Left forelimb (tissue), 1 donor: Measurements from ENCODE around the gene FAM210B.
"Not testable (repeated sequence)": the region's sequence is repeated elsewhere in the genome, so short reads cannot be mapped to it uniquely, and the experiment has no call there.

Source experiments
- DNase-seq: peaks from one replicate; pipeline ENCODE4 v3.0.0-alpha.2; 2018; ENCODE audit warnings: low spot score

Gene FAM210B

GRCh38 chr20:56392881-56393482 is 34.2 kb downstream of the FAM210B start:
- DNase-seq, result no peak

- no peak for DNase-seq
Measured at GRCh38 chr20:56393653-56394052, 34.9 kb downstream of the FAM210B start.

- no peak for DNase-seq
Measured at GRCh38 chr20:56395166-56395565, 36.4 kb downstream of the FAM210B start.

- no peak for DNase-seq
Measured at GRCh38 chr20:56400001-56400640, 41.3 kb downstream of the FAM210B start.

- DNase-seq, result no peak
Measured at GRCh38 chr20:56403465-56403864, 44.7 kb downstream of the FAM210B start.

- DNase-seq, result not testable (repeated sequence)
Measured at GRCh38 chr20:56405356-56405755, 46.6 kb downstream of the FAM210B start.

GRCh38 chr20:56406910-56407309 is 48.1 kb downstream of the FAM210B start:
- no peak for DNase-seq

GRCh38 chr20:56409521-56409920 is 50.7 kb downstream of the FAM210B start:
- no peak for DNase-seq

GRCh38 chr20:56409956-56410355 is 51.2 kb downstream of the FAM210B start:
- DNase-seq, result no peak

- DNase-seq, result not testable (repeated sequence)
Measured at GRCh38 chr20:56411287-56411686, 52.5 kb downstream of the FAM210B start.

- DNase-seq, result no peak
Measured at GRCh38 chr20:56411759-56412472, 53.1 kb downstream of the FAM210B start, which contains the start of gene CASS4. Gene CASS4, plus strand, starts transcription at chr20:56412260. Its CDS starts 199 bp downstream, at chr20:56412459.

GRCh38 chr20:56412473-56412790 is 53.7 kb downstream of the FAM210B start:
- no peak for DNase-seq

- DNase-seq, result no peak
Measured at GRCh38 chr20:56412949-56413348, 54.2 kb downstream of the FAM210B start.

GRCh38 chr20:56414842-56415765 is 56.3 kb downstream of the FAM210B start:
- no peak for DNase-seq

GRCh38 chr20:56417402-56417801 is 58.6 kb downstream of the FAM210B start:
- DNase-seq, result no peak

GRCh38 chr20:56417911-56418310 is 59.1 kb downstream of the FAM210B start:
- DNase-seq, result no peak
